ENCODE results near the gene PDIA4.
"Not testable (repeated sequence)": the region's sequence is repeated elsewhere in the genome, so short reads cannot be mapped to it uniquely, and the experiment has no call there.

Gene PDIA4

DNA sequence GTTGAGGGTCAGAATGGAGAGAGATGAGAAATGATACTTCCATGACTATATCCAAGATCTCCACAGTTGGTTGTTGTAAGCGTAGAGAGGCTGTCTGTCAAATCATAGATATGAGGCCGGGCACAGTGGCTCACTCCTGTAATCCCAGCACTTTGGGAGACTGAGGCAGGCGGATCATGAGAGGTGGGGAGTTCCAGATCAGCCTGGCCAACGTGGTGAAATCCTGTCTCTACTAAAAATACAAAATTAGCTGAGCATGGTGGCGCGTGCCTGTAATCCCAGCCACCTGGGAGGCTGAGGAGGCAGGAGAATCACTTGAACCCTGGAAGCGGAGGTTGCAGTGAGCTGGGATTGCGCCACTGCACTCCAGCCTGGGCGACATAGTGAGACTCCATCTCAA, 2.1 kb upstream of the PDIA4 start:
- not testable (repeated sequence) for FAIRE-seq

- no peak for FAIRE-seq
These were observed 527 bp downstream of the PDIA4 start for GRCh38 chr7:149027611-149028345.

DNA sequence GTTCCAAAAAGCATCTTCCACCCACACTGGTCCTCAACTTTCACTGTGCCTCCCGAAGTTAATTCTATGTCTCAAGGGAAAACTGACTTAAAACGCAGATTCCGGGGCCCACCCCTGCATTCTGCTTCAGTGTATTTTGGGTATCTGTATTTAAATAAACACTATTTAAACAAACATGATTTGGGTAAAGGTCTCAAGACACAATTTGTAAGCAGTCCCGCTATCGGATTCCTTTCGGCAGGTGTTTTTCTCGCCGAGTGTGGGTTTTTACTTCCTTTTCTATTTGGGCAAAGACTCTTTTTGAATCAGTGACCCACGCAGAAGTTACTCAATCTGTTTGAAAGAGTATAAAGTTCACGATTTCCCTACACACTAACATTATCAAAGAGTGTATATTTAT, 1.2 kb downstream of the PDIA4 start:
- no peak for FAIRE-seq

- no peak for FAIRE-seq
These were observed 4.6 kb downstream of the PDIA4 start for GRCh38 chr7:149023662-149024061.

GRCh38 chr7:149022756-149023360, 5.4 kb downstream of the PDIA4 start:
- FAIRE-seq: no peak

DNA sequence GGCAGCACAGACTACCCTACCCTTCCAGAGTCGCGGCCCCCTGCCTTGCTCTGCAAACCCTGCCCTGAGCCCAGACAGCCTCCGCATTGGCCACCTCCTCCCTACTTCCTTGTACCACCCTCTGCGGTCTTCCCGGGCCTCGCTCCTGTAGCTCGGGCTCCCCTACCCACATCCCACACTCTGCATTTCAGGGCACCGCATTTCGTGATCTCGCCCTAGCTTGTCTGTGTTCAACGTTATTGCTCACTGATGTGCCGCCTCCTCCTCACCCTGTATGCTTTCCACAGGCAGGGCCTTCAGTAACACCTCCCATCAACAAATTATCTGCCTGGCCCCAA, 6.6 kb downstream of the PDIA4 start:
- FAIRE-seq: no peak

DNA sequence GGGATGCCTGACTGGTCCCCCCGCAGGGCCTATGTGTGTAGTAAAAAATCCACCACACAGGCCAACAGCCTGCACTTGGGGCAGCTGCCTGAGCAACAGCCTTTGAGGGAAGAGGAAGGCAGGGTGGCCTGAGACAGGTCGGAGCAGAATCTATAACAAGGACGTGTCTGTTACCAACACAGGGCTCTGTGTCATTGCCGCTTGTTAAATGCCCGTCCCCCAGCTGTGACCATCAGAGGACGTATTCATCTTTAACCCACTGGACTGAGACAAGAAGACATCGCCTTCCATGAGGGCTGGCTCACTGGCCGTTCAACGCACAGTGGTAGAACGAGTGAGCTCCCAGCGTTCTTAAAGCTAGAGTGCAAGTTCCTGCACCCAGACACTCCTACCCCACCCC, 7.8 kb downstream of the PDIA4 start:
- no peak for FAIRE-seq

GRCh38 chr7:149016876-149017275, 11.4 kb downstream of the PDIA4 start:
- no peak for FAIRE-seq

DNA sequence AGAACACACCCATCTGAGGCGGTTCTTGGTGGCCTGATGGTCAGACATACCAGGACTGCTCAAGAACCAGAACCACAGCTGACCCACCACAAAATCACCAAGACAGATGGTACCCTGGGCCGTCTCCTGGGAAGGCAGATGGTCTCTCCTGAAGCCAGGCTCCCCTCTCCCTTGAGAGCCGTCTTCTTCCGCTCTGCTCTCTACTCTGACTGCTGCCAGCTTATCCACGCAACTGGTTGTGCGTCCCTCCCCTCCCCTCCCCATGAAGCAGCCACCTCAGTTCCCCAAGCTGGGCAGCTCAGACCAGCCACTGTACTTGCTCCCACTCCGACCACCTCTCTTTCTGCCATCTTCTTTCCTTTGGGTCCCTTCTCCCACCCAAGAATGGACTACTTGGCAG, 14.0 kb downstream of the PDIA4 start:
- no peak for FAIRE-seq

DNA sequence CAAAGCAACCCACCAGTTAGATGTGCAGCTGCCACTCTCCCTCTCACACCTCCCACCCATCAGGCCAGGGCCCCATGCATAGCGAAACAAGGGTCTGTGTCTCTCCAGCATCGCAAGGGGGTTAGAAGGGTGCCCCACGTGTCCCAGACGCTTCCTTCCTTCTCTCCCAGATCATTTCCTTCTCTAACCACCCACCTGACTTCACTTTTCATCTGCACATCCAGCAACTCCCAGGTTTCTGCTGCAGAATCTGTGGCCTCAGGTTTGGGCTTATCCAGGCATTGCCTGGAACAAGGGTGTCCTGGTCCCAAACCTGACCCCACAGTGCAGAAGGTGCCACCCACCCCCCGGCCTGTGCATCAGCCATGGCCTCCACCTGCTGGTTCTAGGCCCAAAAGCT, 14.4 kb downstream of the PDIA4 start:
- no peak for FAIRE-seq

DNA sequence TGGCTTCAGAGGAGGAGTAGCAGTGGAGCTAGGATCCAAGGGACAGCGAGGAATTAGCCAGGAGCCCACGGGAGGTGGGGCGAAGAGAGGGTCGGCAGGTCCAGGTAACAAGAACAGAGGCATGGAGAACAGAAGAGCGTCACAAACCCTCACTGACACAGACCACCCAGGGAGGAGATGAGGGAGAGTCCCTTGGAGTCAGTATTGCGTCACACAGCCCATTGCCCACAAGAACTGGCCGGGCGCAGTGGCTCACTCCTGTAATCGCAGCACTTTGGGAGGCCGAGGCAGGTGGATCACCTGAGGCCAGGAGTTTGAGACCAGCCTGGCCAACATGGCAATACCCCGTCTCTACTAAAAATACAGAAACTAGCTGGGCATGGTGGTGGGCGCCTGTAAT, 15.6 kb downstream of the PDIA4 start:
- not testable (repeated sequence) for FAIRE-seq

DNA sequence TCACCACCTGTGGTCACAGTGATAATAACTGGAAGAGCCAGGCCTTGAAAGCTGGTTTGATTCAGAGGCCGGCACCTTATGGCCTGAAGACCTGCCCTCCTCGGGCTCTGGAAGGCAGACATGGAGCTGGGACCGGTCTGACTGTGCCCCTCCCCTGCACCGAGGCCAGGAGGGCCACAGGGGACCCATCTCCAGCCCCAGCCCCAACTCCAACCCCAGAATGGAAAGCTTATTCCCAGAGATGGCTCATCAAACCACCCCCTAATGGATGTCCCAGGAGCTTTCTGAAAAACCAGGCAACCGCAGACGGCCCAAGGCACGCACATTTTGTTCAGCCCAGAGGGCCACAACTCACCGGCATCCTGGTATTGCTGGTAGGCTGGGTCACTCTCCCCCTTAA, 16.8 kb downstream of the PDIA4 start:
- no peak for FAIRE-seq

GRCh38 chr7:149010451-149010850, 17.9 kb downstream of the PDIA4 start:
- FAIRE-seq: no peak

DNA sequence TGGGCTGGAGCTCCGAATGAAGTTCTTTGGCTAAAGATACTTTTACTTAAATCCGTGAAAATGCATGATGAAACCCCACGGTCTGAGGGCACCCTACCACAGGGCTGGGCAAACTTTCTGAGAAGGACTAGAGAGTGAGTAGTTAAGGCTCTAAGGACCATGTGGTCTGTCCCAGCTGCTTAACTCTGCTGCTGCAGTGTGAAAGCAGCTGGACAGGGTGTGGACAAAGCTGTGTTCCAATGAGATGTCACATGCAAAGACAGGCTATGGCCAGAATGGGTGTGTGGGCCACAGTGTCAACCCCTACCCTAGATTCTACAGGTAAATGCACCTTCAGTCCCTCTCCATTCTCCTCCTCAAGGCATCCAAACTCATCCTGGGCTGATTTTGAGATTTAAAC, 18.8 kb downstream of the PDIA4 start:
- FAIRE-seq: no peak

DNA sequence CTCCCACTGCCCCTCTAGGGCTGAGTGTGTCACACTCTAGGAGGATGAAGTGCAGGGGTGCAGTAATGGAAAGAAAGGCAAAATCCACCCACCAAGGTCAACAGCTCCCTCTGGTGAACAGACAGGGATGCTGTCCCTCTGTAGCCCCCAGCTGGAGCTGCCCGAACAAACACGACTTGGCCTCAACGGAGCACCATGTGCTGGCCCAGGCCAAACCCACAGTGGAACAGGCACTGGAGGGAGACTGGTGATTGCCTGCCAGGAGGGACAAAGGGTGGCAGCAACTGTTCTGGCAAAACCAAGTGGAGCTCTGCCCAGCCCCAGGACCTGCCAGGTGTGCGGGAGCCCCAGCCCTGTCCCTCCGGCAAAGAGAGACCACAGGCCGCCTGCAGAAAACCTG, 20.7 kb downstream of the PDIA4 start:
- FAIRE-seq: no peak

DNA sequence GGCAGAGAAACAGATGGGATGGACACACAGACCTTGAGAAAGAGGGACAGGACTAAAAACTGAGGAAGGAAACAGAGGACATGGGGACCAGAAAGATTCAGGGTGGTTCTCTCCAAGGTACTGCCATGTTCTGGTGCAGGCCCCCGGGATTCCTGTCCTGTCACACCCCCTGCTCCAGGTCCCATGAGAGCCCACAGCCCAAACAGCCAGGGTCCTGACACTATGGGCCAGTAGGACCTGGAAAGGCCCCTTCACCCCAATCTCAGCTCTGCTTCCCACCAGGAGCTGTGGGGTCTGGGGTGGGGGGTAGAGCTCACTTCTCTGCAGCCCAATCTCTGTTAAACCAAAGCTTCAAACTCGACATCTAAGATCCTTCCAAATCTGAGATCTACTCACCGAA, 21.2 kb downstream of the PDIA4 start:
- FAIRE-seq: no peak

- FAIRE-seq: no peak
These were observed 22.0 kb downstream of the PDIA4 start for GRCh38 chr7:149006345-149006725.

DNA sequence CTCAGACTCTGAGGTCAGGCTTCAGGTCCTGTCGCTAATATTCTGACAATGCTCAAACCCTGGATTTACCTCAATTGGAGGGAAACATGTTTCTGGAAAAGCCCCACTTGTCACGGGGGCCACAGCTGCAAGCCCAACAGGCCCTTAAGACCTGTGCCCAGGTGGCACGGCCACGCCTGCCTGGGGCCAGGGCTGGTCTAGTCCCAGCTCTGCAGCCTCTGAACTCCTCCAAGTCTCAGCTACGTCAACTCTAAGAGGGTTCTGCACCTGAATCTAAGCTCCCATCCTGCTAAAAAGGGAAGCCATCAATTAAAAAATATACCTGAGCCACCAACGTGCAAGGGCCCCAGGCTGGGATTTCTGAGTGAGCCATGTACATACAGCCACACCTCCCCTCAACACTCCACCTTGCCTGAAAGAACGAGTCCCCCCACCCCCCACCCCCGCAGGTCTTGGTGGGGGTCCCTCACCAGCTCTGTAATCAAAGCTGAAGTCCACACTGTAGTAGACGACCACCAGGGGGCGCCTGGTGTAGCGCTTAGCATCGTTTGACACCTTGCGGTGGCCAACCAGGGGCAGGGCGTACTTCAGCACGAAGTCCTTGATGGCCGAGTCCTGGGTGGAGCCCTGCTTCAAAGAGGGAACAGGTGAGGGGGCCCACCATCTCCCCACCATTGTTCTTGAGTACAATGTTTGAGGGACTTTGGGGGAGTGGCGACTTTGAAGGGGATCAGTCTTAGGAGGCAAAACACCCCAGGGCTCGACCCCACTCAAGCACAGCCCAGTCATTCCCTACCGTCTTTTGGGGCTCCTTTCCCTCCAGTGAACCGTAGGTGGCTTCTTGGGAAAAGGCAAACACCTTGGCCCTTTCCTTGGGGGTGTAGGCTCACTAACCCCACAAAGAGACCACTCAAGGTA, 22.6 kb downstream of the PDIA4 start:
- no peak for FAIRE-seq

- no peak for FAIRE-seq
These were observed 23.6 kb downstream of the PDIA4 start for GRCh38 chr7:149004405-149005370.

DNA sequence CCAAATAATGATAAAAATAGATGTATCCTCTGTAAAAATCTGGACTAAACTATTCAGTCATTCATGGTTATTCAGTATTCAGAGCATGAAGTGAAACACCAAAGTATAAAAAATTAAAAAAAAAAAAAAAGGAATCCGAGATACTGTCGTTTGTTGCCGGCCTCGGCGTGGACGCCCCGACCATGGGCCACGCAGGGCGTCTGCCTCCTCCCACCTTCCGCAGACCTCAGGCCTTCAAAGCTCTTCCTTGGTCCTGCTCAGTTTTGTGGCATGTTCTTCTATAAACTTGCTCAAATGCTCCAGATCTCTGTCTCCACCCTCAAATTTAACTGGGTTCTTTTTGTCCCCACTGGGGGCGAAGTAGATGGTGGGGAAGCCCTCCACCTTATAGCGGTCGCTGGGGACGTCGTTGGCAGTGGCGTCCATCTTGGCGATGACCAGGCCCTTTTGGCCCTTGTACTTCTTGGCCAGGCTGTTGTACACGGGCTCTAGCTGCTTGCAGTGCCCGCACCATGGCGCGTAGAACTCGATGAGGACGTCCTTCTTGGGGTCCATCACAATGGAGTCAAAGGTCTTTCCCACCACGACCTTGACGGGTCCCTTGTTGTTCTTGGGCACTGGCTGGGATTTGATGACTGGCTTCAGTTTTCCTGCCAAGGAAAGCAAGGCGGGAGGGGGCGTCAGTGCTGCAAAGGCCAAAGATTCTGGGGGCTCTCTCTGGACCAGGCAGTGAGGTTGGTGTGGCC, 24.6 kb downstream of the PDIA4 start:
- no peak for FAIRE-seq

DNA sequence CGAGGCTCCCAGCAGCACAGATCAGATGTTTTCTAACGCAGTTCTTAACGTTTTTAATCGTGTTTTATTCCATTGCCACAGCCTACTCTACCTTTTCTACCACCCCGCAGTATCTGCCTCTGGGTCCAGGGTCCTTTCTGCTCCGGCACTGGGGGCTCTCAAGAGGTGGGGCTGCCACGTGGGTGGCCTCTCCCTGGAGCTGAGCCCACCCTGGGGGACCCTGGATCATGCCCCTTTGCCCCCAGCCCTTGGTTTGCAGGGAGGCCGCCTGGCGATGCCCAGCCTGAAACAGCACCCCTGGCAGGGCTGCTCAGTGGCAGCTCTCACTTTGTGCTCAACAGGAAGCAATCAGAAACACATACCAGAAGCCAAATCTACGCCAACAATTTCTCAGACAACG, 25.3 kb downstream of the PDIA4 start:
- FAIRE-seq: no peak

GRCh38 chr7:149002604-149003003, 25.7 kb downstream of the PDIA4 start:
- FAIRE-seq: no peak

Data from islet of Langerhans (tissue), 1 donor.